GM12865 (cell line): ENCODE measurements around the gene NSUN3.

ENCODE experiments used
- DNase-seq: peaks from one replicate; pipeline ENCODE4 v3.0.0; 2010; ENCODE audit warnings: low read depth
- H3K4me3 ChIP-seq: 2 replicates; pipeline ENCODE4 v1.5.1; 2011; ENCODE audit warnings: mild to moderate bottlenecking, low read depth, low read length, control low read depth
- CTCF ChIP-seq: IDR thresholded peaks from 2 replicates; pipeline ENCODE4 v1.5.1; 2011; ENCODE audit warnings: low read length, control low read depth, low read depth, inconsistent platforms; ENCODE audit not compliant: insufficient read depth; ENCODE audit errors: missing control alignments

Gene NSUN3

GRCh38 chr3:94118390-94118789, 55.5 kb downstream of the NSUN3 start:
- no peak for DNase-seq
- TF ChIP-seq CTCF = no peak
- no peak overlapping the region for H3K4me3 ChIP-seq

GRCh38 chr3:94121161-94121560, 58.3 kb downstream of the NSUN3 start:
- TF ChIP-seq CTCF = no peak
- DNase-seq = no peak
- H3K4me3 ChIP-seq = no peak overlapping the region

- H3K4me3 ChIP-seq = no peak overlapping the region
- TF ChIP-seq CTCF = no peak
- no peak for DNase-seq
These were observed 64.3 kb downstream of the NSUN3 start for GRCh38 chr3:94127115-94127514.

GRCh38 chr3:94130690-94131089, 67.8 kb downstream of the NSUN3 start:
- no peak for TF ChIP-seq CTCF
- H3K4me3 ChIP-seq = no peak overlapping the region
- DNase-seq = peak; percentile 5

- DNase-seq = peak; percentile 9
- TF ChIP-seq CTCF = no peak
- H3K4me3 ChIP-seq = no peak overlapping the region
These were observed 69.9 kb downstream of the NSUN3 start for GRCh38 chr3:94132777-94133176.

- TF ChIP-seq CTCF = no peak
- H3K4me3 ChIP-seq = no peak overlapping the region
- no peak for DNase-seq
These were observed 73.3 kb downstream of the NSUN3 start for GRCh38 chr3:94136133-94136532.

- no peak overlapping the region for H3K4me3 ChIP-seq
- TF ChIP-seq CTCF = no peak
- DNase-seq = no peak
These were observed 74.5 kb downstream of the NSUN3 start for GRCh38 chr3:94137377-94137776.
